SU-DHL-6 (cell line): Measurements from ENCODE around the gene BAD.

Experiments
- H2AFZ ChIP-seq: fragments of 200-600 bp; sonication (generic); 2 replicates; pipeline ENCODE4 v1.6.1; 2014; ENCODE audit warnings: low read depth, mild to moderate bottlenecking, moderate library complexity, mixed read lengths, antibody characterized with exemption, low read length; ENCODE audit not compliant: severe bottlenecking
- H3F3A ChIP-seq: fragments of 200-600 bp; shearing (Covaris generic); 2 replicates; pipeline ENCODE4 v1.6.0; 2016; ENCODE audit warnings: antibody characterized with exemption, mild to moderate bottlenecking; ENCODE audit not compliant: insufficient read depth
- H3K27ac ChIP-seq: fragments of 200-600 bp; sonication (generic); 2 replicates; pipeline ENCODE4 v1.5.1; 2016; ENCODE audit warnings: low read depth, mild to moderate bottlenecking, low read length, moderate library complexity, mixed read lengths
- H3K27me3 ChIP-seq: fragments of 200-600 bp; sonication (generic), shearing (Covaris generic); 2 replicates; pipeline ENCODE4 v1.6.0; 2014; ENCODE audit warnings: mild to moderate bottlenecking, low read length
- H3K36me3 ChIP-seq: fragments of 200-600 bp; sonication (generic); 2 replicates; pipeline ENCODE4 v1.6.1; 2014; ENCODE audit warnings: mild to moderate bottlenecking, low read length, mixed read lengths
- H3K4me2 ChIP-seq: fragments of 300-600, 200-600 bp; shearing (Covaris generic), sonication (generic); 2 replicates; pipeline ENCODE4 v1.6.0; 2014; ENCODE audit warnings: low read length, low read depth, mild to moderate bottlenecking; ENCODE audit not compliant: poor library complexity, severe bottlenecking
- H3K4me3 ChIP-seq: fragments of 200-600 bp; sonication (generic); 2 replicates; pipeline ENCODE4 v1.5.1; 2014; ENCODE audit warnings: antibody characterized with exemption, low read length, mild to moderate bottlenecking, mixed read lengths; ENCODE audit not compliant: insufficient read depth, poor library complexity, severe bottlenecking
- H3K79me2 ChIP-seq: fragments of 200-600 bp; sonication (generic); 2 replicates; pipeline ENCODE4 v1.6.1; 2014; ENCODE audit warnings: mild to moderate bottlenecking, low read length, moderate library complexity; ENCODE audit not compliant: insufficient read depth
- H3K9ac ChIP-seq: fragments of 200-600 bp; sonication (generic); 2 replicates; pipeline ENCODE4 v1.7.0; 2014; ENCODE audit warnings: mild to moderate bottlenecking, low read length
- H3K9me2 ChIP-seq: fragments of 200-600 bp; sonication (generic); replicated peaks from 2 replicates; pipeline ENCODE4 v1.6.1; 2014; ENCODE audit warnings: low read length; ENCODE audit not compliant: insufficient read depth
- H3K9me3 ChIP-seq: fragments of 200-600 bp; sonication (generic); 2 replicates; pipeline ENCODE4 v1.6.1; 2014; ENCODE audit warnings: low read length, mixed read lengths; ENCODE audit not compliant: insufficient read depth
- H4K20me1 ChIP-seq: fragments of 200-600 bp; sonication (generic); 2 replicates; pipeline ENCODE4 v1.6.1; 2014; ENCODE audit warnings: low read depth, mild to moderate bottlenecking, antibody characterized with exemption, low read length, moderate library complexity, mixed read lengths
- CTCF ChIP-seq: fragments of 200-600 bp; sonication (generic); IDR thresholded peaks from one replicate; pipeline ENCODE4 v1.5.1; 2017; ENCODE audit warnings: antibody characterized with exemption, mild to moderate bottlenecking, low read length, moderate library complexity; ENCODE audit not compliant: insufficient read depth, poor library complexity, severe bottlenecking
- EZH2phosphoT487 ChIP-seq: fragments of 200-600 bp; sonication (generic), shearing (Covaris generic); conservative IDR thresholded peaks from 2 replicates; pipeline ENCODE4 v1.6.1; 2018; ENCODE audit warnings: mild to moderate bottlenecking, antibody characterized with exemption, low read length, moderate library complexity, mixed read lengths

BAD gene

GRCh38 chr11:64287676-64288352 lies 3.3 kb upstream of the BAD start:
- Histone ChIP-seq H4K20me1 (no peaks in the 10 kb centered on the region), H3K9ac (no peak overlapping the region), H3K79me2 (0 out of 2 replicates have a peak, but pooled peaks cover 4% of the 10 kb centered on the region), H3K27me3 (no peaks in the 10 kb centered on the region), H2AFZ (no peak overlapping the region), H3K9me3 (no peaks in the 10 kb centered on the region), H3K36me3 (no peaks in the 10 kb centered on the region), H3K27ac (no peak overlapping the region), H3K4me2 (no peak overlapping the region), H3K4me3 (no peak overlapping the region), H3K9me2 (no peaks in the 10 kb centered on the region), H3F3A (peaks cover 4% of the 10 kb centered on the region; the same call in 1 of the 2 replicates)
- TF ChIP-seq CTCF, result no peak
- TF ChIP-seq EZH2phosphoT487, result no peak

DNA sequence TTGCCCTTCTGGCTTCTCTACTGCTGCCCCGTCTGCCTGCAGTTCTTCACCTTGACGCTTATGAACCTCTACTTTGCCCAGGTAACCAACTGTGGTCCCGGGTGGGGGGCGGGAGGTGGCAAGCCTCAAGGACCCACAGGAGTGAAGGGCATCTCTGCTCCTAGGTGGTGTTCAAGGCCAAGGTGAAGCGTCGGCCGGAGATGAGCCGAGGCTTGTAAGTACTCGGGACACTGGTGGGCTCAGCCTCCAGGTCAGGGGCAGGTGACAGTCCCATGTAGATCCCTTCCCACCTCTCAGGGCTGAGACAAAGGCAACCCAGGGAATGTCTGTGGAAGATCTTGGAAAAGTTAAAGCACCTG lies 2.3 kb upstream of the BAD start:
- H3K9me3 ChIP-seq, result no peaks in the 10 kb centered on the region
- no peak overlapping the region for H3K9ac ChIP-seq
- no peak overlapping the region for H2AFZ ChIP-seq
- H3F3A ChIP-seq, result peaks cover 4% of the 10 kb centered on the region; the same call in 1 of the 2 replicates
- TF ChIP-seq EZH2phosphoT487 (no peak), CTCF (no peak)
- 0 out of 2 replicates have a peak, but pooled peaks cover 4% of the 10 kb centered on the region for H3K79me2 ChIP-seq
- H3K4me2 ChIP-seq, result peak overlapping the region; percentile 99
- H3K27me3 ChIP-seq, result no peaks in the 10 kb centered on the region
- no peaks in the 10 kb centered on the region for H4K20me1 ChIP-seq
- no peaks in the 10 kb centered on the region for H3K36me3 ChIP-seq
- no peak overlapping the region for H3K4me3 ChIP-seq
- no peaks in the 10 kb centered on the region for H3K9me2 ChIP-seq
- H3K27ac ChIP-seq, result no peak overlapping the region

- Histone ChIP-seq H3K4me3 (peak overlapping the region; percentile 84), H3K9me2 (no peaks in the 10 kb centered on the region), H4K20me1 (no peaks in the 10 kb centered on the region), H3K36me3 (no peaks in the 10 kb centered on the region), H3K4me2 (peak overlapping the region; percentile 99), H3K27me3 (no peaks in the 10 kb centered on the region), H3K27ac (peak overlapping the region; percentile 36; the same call in 1 of the 2 replicates), H3K79me2 (0 out of 2 replicates have a peak, but pooled peaks cover 4% of the 10 kb centered on the region), H3F3A (peaks cover 4% of the 10 kb centered on the region; the same call in 1 of the 2 replicates), H3K9me3 (no peaks in the 10 kb centered on the region), H3K9ac (peak overlapping the region; percentile 95), H2AFZ (peak overlapping the region; percentile 35)
- TF ChIP-seq EZH2phosphoT487, result no peak
- TF ChIP-seq CTCF, result no peak
These were observed 1.7 kb upstream of the BAD start for GRCh38 chr11:64285885-64286800.
